Brain pericyte (primary cell): Measurements from ENCODE around the gene TUBB8.
"Not testable (repeated sequence)": the region's sequence is repeated elsewhere in the genome, so short reads cannot be mapped to it uniquely, and the experiment has no call there.

Experiments
- DNase-seq: peaks from one replicate; pipeline ENCODE4 v3.0.0-alpha.2; 2012; ENCODE audit warnings: low read depth, low spot score

Gene TUBB8

GRCh38 chr10:48996-49395 lies at the start of gene TUBB8:
TUBB8 (minus strand) TSS chr10:49296; CDS start chr10:49238, 58 bp downstream.
- DNase-seq, result no peak

GRCh38 chr10:96466-96865 lies 47.4 kb upstream of the TUBB8 start:
- no peak for DNase-seq

- DNase-seq, result no peak
Observed at GRCh38 chr10:95356-96115, 46.4 kb upstream of the TUBB8 start.

- DNase-seq, result no peak
Observed at GRCh38 chr10:94613-95012, 45.5 kb upstream of the TUBB8 start.

- DNase-seq, result no peak
Observed at GRCh38 chr10:92846-93245, 43.8 kb upstream of the TUBB8 start.

- no peak for DNase-seq
Observed at GRCh38 chr10:92153-92552, 43.1 kb upstream of the TUBB8 start.

GRCh38 chr10:91313-91712 lies 42.2 kb upstream of the TUBB8 start:
- no peak for DNase-seq

GRCh38 chr10:90161-90560 lies 41.1 kb upstream of the TUBB8 start:
- DNase-seq, result no peak

GRCh38 chr10:89248-89647 lies 40.2 kb upstream of the TUBB8 start:
- DNase-seq, result no peak

- no peak for DNase-seq
Observed at GRCh38 chr10:88253-88652, 39.2 kb upstream of the TUBB8 start.

GRCh38 chr10:87177-88080 lies 38.3 kb upstream of the TUBB8 start:
- no peak for DNase-seq

GRCh38 chr10:86031-86430 lies 36.9 kb upstream of the TUBB8 start:
- no peak for DNase-seq

GRCh38 chr10:85044-85443 lies 35.9 kb upstream of the TUBB8 start:
- no peak for DNase-seq

GRCh38 chr10:83930-84530 lies 34.9 kb upstream of the TUBB8 start:
- no peak for DNase-seq

- no peak for DNase-seq
Observed at GRCh38 chr10:80477-81105, 31.5 kb upstream of the TUBB8 start.

- DNase-seq, result no peak
Observed at GRCh38 chr10:79532-80215, 30.6 kb upstream of the TUBB8 start.

- DNase-seq, result no peak
Observed at GRCh38 chr10:78556-78955, 29.5 kb upstream of the TUBB8 start.

- DNase-seq, result not testable (repeated sequence)
Observed at GRCh38 chr10:74266-74621, 25.1 kb upstream of the TUBB8 start.

- not testable (repeated sequence) for DNase-seq
Observed at GRCh38 chr10:73543-74265, 24.6 kb upstream of the TUBB8 start.

- not testable (repeated sequence) for DNase-seq
Observed at GRCh38 chr10:68156-68555, 19.1 kb upstream of the TUBB8 start.

GRCh38 chr10:49926-50325 lies 830 bp upstream of the TUBB8 start:
- not testable (repeated sequence) for DNase-seq
